ENCODE results near the gene ST7.

Gene ST7

DNA sequence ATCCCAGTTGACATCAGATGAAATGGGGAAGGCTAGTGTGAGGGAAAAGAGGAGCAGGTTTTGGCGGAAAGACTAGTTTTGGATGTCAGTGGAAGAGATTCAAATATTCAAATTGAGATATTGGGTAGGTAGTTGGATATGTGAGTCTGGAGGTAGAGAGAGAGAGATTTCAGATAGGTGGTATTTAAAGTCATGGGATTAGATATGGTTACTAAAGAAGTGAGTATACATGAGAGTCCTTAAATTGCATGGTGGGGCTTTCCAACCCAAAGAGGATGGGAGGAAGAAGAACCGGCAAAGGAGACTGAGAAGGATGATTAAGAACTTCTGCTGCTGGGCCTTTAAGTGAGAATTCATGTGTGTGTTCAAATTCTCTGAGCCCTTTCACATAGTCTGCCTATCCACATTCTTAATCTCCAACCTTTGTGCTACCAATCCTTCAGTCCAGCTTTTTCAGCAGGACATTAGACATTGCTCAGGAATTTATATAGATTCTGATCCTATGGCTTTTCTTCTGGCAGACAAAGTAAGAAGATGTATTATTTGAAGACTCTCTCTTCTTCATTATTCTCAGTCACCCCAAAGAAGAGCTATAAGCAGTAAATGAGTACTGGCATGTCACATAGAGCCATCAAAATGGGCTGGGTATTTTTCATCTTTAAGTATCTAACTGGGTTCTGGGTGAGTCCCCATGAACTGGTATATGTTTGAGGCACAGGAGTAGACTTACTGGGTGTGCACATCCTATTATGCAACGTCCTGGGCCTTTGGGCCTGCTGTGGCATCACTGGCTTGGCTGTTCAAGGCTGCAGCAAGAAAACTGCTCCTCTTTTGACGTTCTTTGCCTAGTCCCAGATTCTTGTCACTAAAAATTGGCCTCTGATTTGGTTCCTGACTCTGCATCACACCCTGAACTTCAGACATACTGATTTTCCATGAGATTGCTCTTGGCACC lies 33.6 kb downstream of the ST7 start:
- Histone ChIP-seq H3K4me3 (ENCODE audit: insufficient read depth, low read depth, low read length, poor library complexity, severe bottlenecking) (no peak overlapping the region), H3K4me1 (ENCODE audit: control insufficient read depth, insufficient read depth, low read length, poor library complexity, severe bottlenecking) (no peaks in the 10 kb centered on the region), H3K36me3 (ENCODE audit: control insufficient read depth, insufficient read depth, low read length) (no peaks in the 10 kb centered on the region), H3K27ac (ENCODE audit: insufficient read depth, low read length, poor library complexity, severe bottlenecking) (no peak overlapping the region), H3K27me3 (replicated peaks; ENCODE audit: control insufficient read depth, insufficient read depth, low read length, poor library complexity, severe bottlenecking) (no peaks in the 10 kb centered on the region), H3K9me3 (ENCODE audit: control insufficient read depth, low read length) (no peaks in the 10 kb centered on the region)
- no peak for DNase-seq

DNA sequence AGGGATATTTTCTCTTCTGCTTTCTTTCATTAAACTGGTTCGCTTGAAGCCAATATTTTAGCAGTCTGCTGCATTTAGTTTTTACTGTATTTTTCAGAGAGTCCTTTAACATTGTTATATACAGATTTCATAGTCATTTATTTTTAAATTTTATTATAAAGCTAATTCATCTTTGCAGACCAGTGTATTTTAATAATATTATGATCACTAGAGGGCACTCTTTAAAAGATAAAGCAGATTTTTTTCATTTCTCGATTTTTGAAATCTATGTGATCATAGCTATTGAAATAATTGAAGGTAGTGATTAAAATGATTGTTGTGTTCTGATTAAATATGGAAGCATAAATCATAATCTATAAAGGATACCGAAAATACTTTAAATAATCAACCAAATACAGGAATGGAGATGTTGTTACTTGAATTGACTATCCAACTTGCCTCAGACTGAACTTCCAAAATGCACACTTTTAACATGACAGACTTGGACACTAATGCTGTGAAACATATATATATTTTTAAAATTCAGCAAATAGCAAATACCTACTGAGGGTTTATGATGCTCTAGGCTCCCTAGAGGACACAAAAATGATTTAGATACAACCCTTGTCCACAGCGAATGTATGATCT lies 35.2 kb downstream of the ST7 start:
- Histone ChIP-seq H3K4me3 (ENCODE audit: insufficient read depth, low read depth, low read length, poor library complexity, severe bottlenecking) (no peak overlapping the region), H3K9me3 (ENCODE audit: control insufficient read depth, low read length) (no peaks in the 10 kb centered on the region), H3K27ac (ENCODE audit: insufficient read depth, low read length, poor library complexity, severe bottlenecking) (no peak overlapping the region), H3K4me1 (ENCODE audit: control insufficient read depth, insufficient read depth, low read length, poor library complexity, severe bottlenecking) (no peaks in the 10 kb centered on the region), H3K27me3 (replicated peaks; ENCODE audit: control insufficient read depth, insufficient read depth, low read length, poor library complexity, severe bottlenecking) (no peaks in the 10 kb centered on the region), H3K36me3 (ENCODE audit: control insufficient read depth, insufficient read depth, low read length) (no peaks in the 10 kb centered on the region)
- DNase-seq: no peak

DNA sequence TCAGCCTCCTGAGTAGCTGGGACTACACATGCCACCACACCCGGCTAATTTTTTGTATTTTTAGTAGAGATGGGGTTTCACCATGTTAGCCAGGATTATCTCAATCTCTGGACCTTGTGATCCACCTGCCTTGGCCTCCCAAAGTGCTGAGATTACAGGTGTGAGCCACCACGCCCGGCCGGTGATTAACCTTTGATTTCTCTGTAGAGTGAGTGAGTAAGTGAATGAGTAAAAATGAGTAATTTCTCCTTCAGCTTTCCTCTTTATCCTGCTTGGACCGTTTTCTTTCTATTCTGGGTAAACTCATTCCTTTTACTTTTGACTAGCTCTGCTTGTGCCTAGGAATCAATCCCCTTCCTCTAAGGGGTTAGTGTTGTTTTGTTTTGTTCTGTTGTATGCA lies 36.8 kb downstream of the ST7 start:
- Histone ChIP-seq H3K27ac (ENCODE audit: insufficient read depth, low read length, poor library complexity, severe bottlenecking) (no peak overlapping the region), H3K27me3 (replicated peaks; ENCODE audit: control insufficient read depth, insufficient read depth, low read length, poor library complexity, severe bottlenecking) (no peaks in the 10 kb centered on the region), H3K9me3 (ENCODE audit: control insufficient read depth, low read length) (no peaks in the 10 kb centered on the region), H3K4me3 (ENCODE audit: insufficient read depth, low read depth, low read length, poor library complexity, severe bottlenecking) (no peak overlapping the region), H3K4me1 (ENCODE audit: control insufficient read depth, insufficient read depth, low read length, poor library complexity, severe bottlenecking) (no peaks in the 10 kb centered on the region), H3K36me3 (ENCODE audit: control insufficient read depth, insufficient read depth, low read length) (no peaks in the 10 kb centered on the region)
- no peak for DNase-seq

DNA sequence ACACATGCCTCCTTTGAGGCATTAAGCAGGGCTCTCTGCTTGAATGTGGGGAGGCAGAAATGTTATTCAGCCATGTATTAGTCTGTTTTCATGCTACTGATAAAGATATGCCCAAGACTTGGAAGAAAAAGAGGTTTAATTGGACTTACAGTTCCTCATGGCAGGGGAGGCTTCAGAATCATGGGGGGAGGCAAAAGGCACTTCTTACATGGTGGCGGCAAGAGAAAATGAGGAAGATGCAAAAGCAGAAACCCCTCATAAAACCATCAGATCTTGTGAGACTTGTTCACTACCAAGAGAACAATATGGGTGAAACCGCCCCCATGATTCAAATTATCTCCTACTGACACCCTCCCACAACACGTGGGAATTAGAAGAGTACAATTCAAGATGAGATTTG lies 37.9 kb downstream of the ST7 start:
- no peak overlapping the region for H3K4me3 ChIP-seq (ENCODE audit: insufficient read depth, low read depth, low read length, poor library complexity, severe bottlenecking)
- no peaks in the 10 kb centered on the region for H3K4me1 ChIP-seq (ENCODE audit: control insufficient read depth, insufficient read depth, low read length, poor library complexity, severe bottlenecking)
- no peaks in the 10 kb centered on the region for H3K36me3 ChIP-seq (ENCODE audit: control insufficient read depth, insufficient read depth, low read length)
- no peak for DNase-seq
- no peaks in the 10 kb centered on the region for H3K9me3 ChIP-seq (ENCODE audit: control insufficient read depth, low read length)
- H3K27ac ChIP-seq (ENCODE audit: insufficient read depth, low read length, poor library complexity, severe bottlenecking): no peak overlapping the region
- no peaks in the 10 kb centered on the region for H3K27me3 ChIP-seq (replicated peaks; ENCODE audit: control insufficient read depth, insufficient read depth, low read length, poor library complexity, severe bottlenecking)

DNA sequence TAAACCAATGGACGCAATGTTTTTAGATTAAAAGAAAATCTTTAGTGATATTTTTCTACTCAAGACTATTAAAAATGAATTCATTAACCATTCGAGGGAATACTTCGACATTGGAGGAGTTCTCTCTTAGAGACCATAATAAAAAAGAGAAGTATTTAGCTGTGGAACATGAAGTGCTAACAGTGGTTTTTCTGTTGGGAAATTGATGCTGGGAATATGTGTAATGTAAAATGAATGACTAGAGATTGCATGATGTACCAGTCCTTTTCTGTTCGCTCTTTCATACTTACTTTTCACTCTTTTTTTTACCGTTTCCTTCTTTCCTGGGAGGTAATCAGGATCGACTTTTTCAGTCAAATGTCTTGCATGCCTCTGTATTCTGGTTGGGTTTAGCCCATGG lies 41.3 kb downstream of the ST7 start:
- no peak overlapping the region for H3K4me3 ChIP-seq (ENCODE audit: insufficient read depth, low read depth, low read length, poor library complexity, severe bottlenecking)
- no peaks in the 10 kb centered on the region for H3K36me3 ChIP-seq (ENCODE audit: control insufficient read depth, insufficient read depth, low read length)
- no peaks in the 10 kb centered on the region for H3K27me3 ChIP-seq (replicated peaks; ENCODE audit: control insufficient read depth, insufficient read depth, low read length, poor library complexity, severe bottlenecking)
- no peaks in the 10 kb centered on the region for H3K4me1 ChIP-seq (ENCODE audit: control insufficient read depth, insufficient read depth, low read length, poor library complexity, severe bottlenecking)
- no peak for DNase-seq
- no peaks in the 10 kb centered on the region for H3K9me3 ChIP-seq (ENCODE audit: control insufficient read depth, low read length)
- H3K27ac ChIP-seq (ENCODE audit: insufficient read depth, low read length, poor library complexity, severe bottlenecking): no peak overlapping the region

DNA sequence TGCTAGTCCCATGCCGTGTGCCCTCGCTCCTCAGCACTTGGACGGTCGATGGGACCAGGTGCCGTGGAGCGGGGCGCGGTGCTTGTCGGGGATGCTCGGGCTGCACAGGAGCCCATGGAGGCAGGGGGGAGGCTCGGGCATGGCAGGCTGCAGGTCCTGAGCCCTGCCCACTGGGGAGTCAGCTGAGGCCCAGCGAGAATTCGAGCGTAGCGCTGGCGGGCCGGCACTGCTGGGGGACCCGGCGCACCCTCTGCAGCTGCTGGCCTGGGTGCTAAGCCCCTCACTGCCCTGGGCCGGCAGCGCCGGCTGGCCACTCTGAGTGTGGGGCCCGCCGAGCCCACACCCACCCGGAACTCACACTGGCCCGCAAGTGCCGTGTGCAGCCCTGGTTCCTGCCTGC lies 44.7 kb downstream of the ST7 start:
- no peaks in the 10 kb centered on the region for H3K4me1 ChIP-seq (ENCODE audit: control insufficient read depth, insufficient read depth, low read length, poor library complexity, severe bottlenecking)
- no peak overlapping the region for H3K4me3 ChIP-seq (ENCODE audit: insufficient read depth, low read depth, low read length, poor library complexity, severe bottlenecking)

DNA sequence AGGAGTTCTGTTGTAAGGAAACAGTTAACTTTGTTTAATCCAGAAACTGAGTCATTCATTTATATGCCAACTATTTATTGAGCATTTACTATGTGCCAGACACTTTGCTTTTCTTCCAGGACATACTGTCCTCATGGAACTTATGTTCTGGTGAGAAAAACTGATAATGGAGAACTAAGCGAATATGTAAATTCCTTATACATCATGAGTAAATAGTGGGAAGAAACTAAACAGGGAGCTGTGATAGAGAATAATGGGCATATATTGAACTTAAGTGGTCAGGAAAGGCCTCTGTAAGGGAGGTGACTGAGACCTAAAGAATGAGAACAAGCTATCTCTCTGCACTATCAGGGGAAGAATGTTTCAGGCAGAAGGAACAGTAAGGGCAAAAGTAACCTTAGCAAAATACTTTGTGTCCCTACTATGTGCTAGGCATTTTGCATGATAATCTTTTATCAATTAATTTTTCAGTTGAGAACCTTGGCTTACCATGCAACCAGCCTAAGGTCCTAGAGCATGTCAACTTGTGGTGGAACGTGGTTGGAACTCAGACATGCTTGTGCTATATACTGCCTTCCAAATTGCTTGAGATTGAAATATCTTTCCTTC lies 45.4 kb downstream of the ST7 start:
- H3K9me3 ChIP-seq (ENCODE audit: control insufficient read depth, low read length): no peaks in the 10 kb centered on the region
- no peaks in the 10 kb centered on the region for H3K27me3 ChIP-seq (replicated peaks; ENCODE audit: control insufficient read depth, insufficient read depth, low read length, poor library complexity, severe bottlenecking)
- H3K27ac ChIP-seq (ENCODE audit: insufficient read depth, low read length, poor library complexity, severe bottlenecking): no peak overlapping the region
- H3K36me3 ChIP-seq (ENCODE audit: control insufficient read depth, insufficient read depth, low read length): no peaks in the 10 kb centered on the region
- no peak for DNase-seq
- H3K4me1 ChIP-seq (ENCODE audit: control insufficient read depth, insufficient read depth, low read length, poor library complexity, severe bottlenecking): no peaks in the 10 kb centered on the region
- H3K4me3 ChIP-seq (ENCODE audit: insufficient read depth, low read depth, low read length, poor library complexity, severe bottlenecking): no peak overlapping the region

More for the DNA sequence above, 44.7 kb downstream of the ST7 start:
- Histone ChIP-seq H3K36me3 (ENCODE audit: control insufficient read depth, insufficient read depth, low read length) (no peaks in the 10 kb centered on the region), H3K9me3 (ENCODE audit: control insufficient read depth, low read length) (no peaks in the 10 kb centered on the region), H3K27ac (ENCODE audit: insufficient read depth, low read length, poor library complexity, severe bottlenecking) (no peak overlapping the region), H3K27me3 (replicated peaks; ENCODE audit: control insufficient read depth, insufficient read depth, low read length, poor library complexity, severe bottlenecking) (no peaks in the 10 kb centered on the region)
- DNase-seq: no peak

DNA sequence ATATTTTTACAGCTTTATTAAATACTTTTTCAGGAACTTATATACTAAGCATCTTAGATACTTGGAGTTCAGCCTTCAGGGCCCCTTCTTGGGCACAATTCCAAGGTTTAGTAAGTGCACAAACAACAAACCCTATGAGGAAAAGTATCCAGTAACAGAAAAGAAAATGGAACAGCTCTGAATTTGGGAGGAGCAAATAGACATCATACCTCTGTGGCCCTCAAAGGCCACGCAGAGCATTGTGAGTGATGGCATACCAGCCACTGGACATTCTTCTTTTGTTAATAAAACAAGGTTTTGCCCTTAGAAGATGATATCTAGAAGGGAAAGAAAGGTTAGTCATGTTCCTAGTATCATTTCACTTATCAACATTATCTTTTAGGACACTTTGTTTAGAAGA lies 46.0 kb downstream of the ST7 start:
- H3K9me3 ChIP-seq (ENCODE audit: control insufficient read depth, low read length): no peaks in the 10 kb centered on the region
- no peaks in the 10 kb centered on the region for H3K36me3 ChIP-seq (ENCODE audit: control insufficient read depth, insufficient read depth, low read length)
- H3K27me3 ChIP-seq (replicated peaks; ENCODE audit: control insufficient read depth, insufficient read depth, low read length, poor library complexity, severe bottlenecking): no peaks in the 10 kb centered on the region
- H3K4me3 ChIP-seq (ENCODE audit: insufficient read depth, low read depth, low read length, poor library complexity, severe bottlenecking): no peak overlapping the region
- no peak overlapping the region for H3K27ac ChIP-seq (ENCODE audit: insufficient read depth, low read length, poor library complexity, severe bottlenecking)
- no peak for DNase-seq
- no peaks in the 10 kb centered on the region for H3K4me1 ChIP-seq (ENCODE audit: control insufficient read depth, insufficient read depth, low read length, poor library complexity, severe bottlenecking)

DNA sequence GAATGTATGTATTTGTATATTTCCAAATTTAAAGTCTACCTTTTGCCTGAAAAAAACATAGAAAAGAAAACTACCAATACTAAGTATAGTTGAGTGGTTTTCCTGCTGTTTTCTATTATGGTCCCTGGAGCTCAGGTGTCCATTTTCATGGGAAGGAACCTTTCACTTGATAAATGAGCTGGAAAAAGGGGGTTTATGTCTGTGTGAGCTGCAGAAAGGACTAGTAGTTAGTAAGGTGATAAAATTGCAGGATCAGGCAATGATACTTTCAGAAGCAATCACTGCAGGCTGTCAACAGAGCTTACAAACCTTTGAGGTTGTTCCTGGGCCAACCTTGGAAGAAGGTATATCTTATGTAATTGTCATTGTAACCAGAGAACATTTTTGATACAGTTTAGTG lies 48.0 kb downstream of the ST7 start:
- Histone ChIP-seq H3K27me3 (replicated peaks; ENCODE audit: control insufficient read depth, insufficient read depth, low read length, poor library complexity, severe bottlenecking) (no peaks in the 10 kb centered on the region), H3K27ac (ENCODE audit: insufficient read depth, low read length, poor library complexity, severe bottlenecking) (no peak overlapping the region), H3K4me3 (ENCODE audit: insufficient read depth, low read depth, low read length, poor library complexity, severe bottlenecking) (no peak overlapping the region), H3K36me3 (ENCODE audit: control insufficient read depth, insufficient read depth, low read length) (no peaks in the 10 kb centered on the region), H3K9me3 (ENCODE audit: control insufficient read depth, low read length) (no peaks in the 10 kb centered on the region), H3K4me1 (ENCODE audit: control insufficient read depth, insufficient read depth, low read length, poor library complexity, severe bottlenecking) (no peaks in the 10 kb centered on the region)
- DNase-seq: no peak

DNA sequence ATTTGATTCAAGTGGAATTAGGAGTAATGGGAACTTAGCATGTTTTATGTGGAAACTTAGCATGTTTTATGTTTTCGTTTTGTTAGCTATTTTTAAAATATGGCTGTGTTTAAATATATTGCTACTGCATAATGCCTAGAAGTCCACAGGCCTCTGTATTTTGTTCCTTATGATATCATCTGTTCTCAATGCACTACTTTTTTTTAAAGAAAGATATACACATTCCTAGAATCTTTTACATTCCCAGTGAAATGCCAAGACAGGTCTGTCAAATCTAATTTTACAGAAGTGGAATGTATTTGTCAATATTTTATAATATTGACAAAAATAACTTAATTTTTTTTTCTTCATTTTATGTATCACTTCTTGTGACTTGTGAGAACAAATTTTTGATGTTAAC lies 51.6 kb downstream of the ST7 start:
- Histone ChIP-seq H3K4me1 (ENCODE audit: control insufficient read depth, insufficient read depth, low read length, poor library complexity, severe bottlenecking) (peaks cover 29% of the 10 kb centered on the region), H3K27ac (ENCODE audit: insufficient read depth, low read length, poor library complexity, severe bottlenecking) (no peak overlapping the region), H3K4me3 (ENCODE audit: insufficient read depth, low read depth, low read length, poor library complexity, severe bottlenecking) (no peak overlapping the region), H3K36me3 (ENCODE audit: control insufficient read depth, insufficient read depth, low read length) (no peaks in the 10 kb centered on the region), H3K27me3 (replicated peaks; ENCODE audit: control insufficient read depth, insufficient read depth, low read length, poor library complexity, severe bottlenecking) (no peaks in the 10 kb centered on the region), H3K9me3 (ENCODE audit: control insufficient read depth, low read length) (no peaks in the 10 kb centered on the region)
- no peak for DNase-seq
